Endothelial cell of umbilical vein (primary cell): ENCODE results near the gene CCR4. TPM values are rescaled to one million over a fixed set of nuclear protein-coding genes. Genes with fewer than 3 reads are reported as not detected.

ENCODE experiments used
- BruUV-seq: library from RNA; stranded (reverse); fragments of 400-500 nt; replicated peaks from 2 replicates; lab custom pipeline; 2021; lab: Mats Ljungman, UMichigan
- CTCF ChIA-PET: fragments of 300-600, 350-600 bp; sonication (Branson Sonifier 250); formaldehyde crosslinking; loops from one replicate; lab custom pipeline; 2021; ENCODE audit warnings: antibody characterized with exemption, inconsistent platforms; lab: Charles Lee
- POLR2A ChIA-PET: fragments of 300-600, 350-600 bp; sonication (Branson Sonifier 250); formaldehyde crosslinking; loops from one replicate; lab custom pipeline; 2021; ENCODE audit warnings: antibody characterized with exemption, inconsistent platforms; lab: Charles Lee
- DNase-seq: peaks from one replicate; pipeline ENCODE4 v3.0.0-alpha.2; 2011; ENCODE audit warnings: low read depth, low spot score
- FAIRE-seq: peaks from 2 replicates; lab custom pipeline; 2011; peaks lifted over from hg19 to GRCh38; lab: Jason Lieb, UNC
- H2AFZ ChIP-seq: 2 replicates; pipeline ENCODE4 v1.6.0; 2012; ENCODE audit warnings: low read depth, low read length, control low read depth, inconsistent platforms
- H3K27ac ChIP-seq: 2 replicates; pipeline ENCODE4 v1.5.1; 2011; ENCODE audit warnings: low read depth, mild to moderate bottlenecking, control low read depth, low read length, moderate library complexity; ENCODE audit not compliant: insufficient read depth
- H3K27me3 ChIP-seq, 2 experiments: 2 replicates each; pipeline versions ENCODE4 v1.6.0 to v1.6.1; 2011; ENCODE audit warnings: low read length in 2 of 2, mixed read lengths in 1 of 2; ENCODE audit not compliant: control insufficient read depth in 2 of 2, insufficient read depth in 2 of 2
- H3K36me3 ChIP-seq, 2 experiments: 2 replicates in 1 of 2; 3 replicates in 1 of 2; pipeline ENCODE4 v1.5.1; 2011; ENCODE audit warnings: low read length in 2 of 2, mild to moderate bottlenecking in 1 of 2, moderate library complexity in 1 of 2; ENCODE audit not compliant: control insufficient read depth in 2 of 2, insufficient read depth in 2 of 2; ENCODE audit errors: extremely low read depth in 1 of 2
- H3K4me1 ChIP-seq: 3 replicates; pipeline ENCODE4 v1.5.1; 2011; ENCODE audit warnings: mild to moderate bottlenecking, low read length; ENCODE audit not compliant: control insufficient read depth, insufficient read depth; ENCODE audit errors: extremely low read depth
- H3K4me2 ChIP-seq: 2 replicates; pipeline ENCODE4 v1.6.1; 2011; ENCODE audit warnings: low read length, control low read depth, mixed read lengths; ENCODE audit not compliant: insufficient read depth
- H3K4me3 ChIP-seq, 3 experiments: fragments of 200-600 bp in 1 of 3; sonication (generic), shearing (Covaris generic) in 1 of 3; replicated peaks in 1 of 3; 2 replicates each; pipeline ENCODE4 v1.5.1; 2011 to 2016; ENCODE audit warnings: control low read depth in 3 of 3, low read length in 3 of 3, mild to moderate bottlenecking in 2 of 3, inconsistent platforms in 1 of 3, low read depth in 1 of 3, moderate library complexity in 1 of 3; ENCODE audit not compliant: insufficient read depth in 1 of 3
- H3K79me2 ChIP-seq: 2 replicates; pipeline ENCODE4 v1.6.0; 2012; ENCODE audit warnings: low read length, inconsistent platforms; ENCODE audit not compliant: control insufficient read depth, insufficient read depth
- H3K9ac ChIP-seq: replicated peaks from 2 replicates; pipeline ENCODE3; 2011; ENCODE audit warnings: low read length, control low read depth; ENCODE audit not compliant: insufficient read depth; ENCODE audit errors: extremely low read depth
- H3K9me1 ChIP-seq: replicated peaks from 3 replicates; pipeline ENCODE4 v1.6.0; 2011; ENCODE audit warnings: mild to moderate bottlenecking, low read length; ENCODE audit not compliant: control insufficient read depth, insufficient read depth; ENCODE audit errors: extremely low read depth
- H3K9me3 ChIP-seq: replicated peaks from 2 replicates; pipeline ENCODE4 v1.5.1; 2012; ENCODE audit warnings: low read length, inconsistent platforms; ENCODE audit not compliant: control insufficient read depth, insufficient read depth
- H4K20me1 ChIP-seq: replicated peaks from 2 replicates; pipeline ENCODE3; 2011; ENCODE audit warnings: mild to moderate bottlenecking, low read length; ENCODE audit not compliant: control insufficient read depth, insufficient read depth; ENCODE audit errors: extremely low read depth
- EZH2 ChIP-seq: IDR thresholded peaks from 2 replicates; pipeline ENCODE4 v1.6.1; 2012; ENCODE audit warnings: borderline replicate concordance, low read depth, mild to moderate bottlenecking, moderate library complexity, low read length, inconsistent platforms; ENCODE audit not compliant: severe bottlenecking
- FOS ChIP-seq: IDR thresholded peaks from 2 replicates; pipeline ENCODE4 v1.6.1; 2011; ENCODE audit warnings: mild to moderate bottlenecking, low read length, moderate library complexity, borderline replicate concordance; ENCODE audit not compliant: insufficient read depth
- GATA2 ChIP-seq: IDR thresholded peaks from 2 replicates; pipeline ENCODE4 v1.7.0; 2011; ENCODE audit warnings: low read depth, mild to moderate bottlenecking, moderate library complexity, mixed read lengths, low read length; ENCODE audit not compliant: insufficient read length, insufficient read depth
- JUN ChIP-seq: IDR thresholded peaks from 2 replicates; pipeline ENCODE4 v1.6.1; 2011; ENCODE audit warnings: borderline replicate concordance, low read depth; ENCODE audit not compliant: insufficient read length, insufficient read depth
- MYC ChIP-seq: IDR thresholded peaks from one replicate; pipeline ENCODE4 v1.6.1; 2011; ENCODE audit warnings: mild to moderate bottlenecking, low read depth, low read length
- POLR2A ChIP-seq: IDR thresholded peaks from 2 replicates; pipeline ENCODE4 v1.6.1; 2012; ENCODE audit warnings: low read depth, mild to moderate bottlenecking, control low read depth, low read length
- POLR2AphosphoS5 ChIP-seq: IDR thresholded peaks from 2 replicates; pipeline ENCODE4 v1.6.1; 2012; ENCODE audit warnings: low read depth, mild to moderate bottlenecking, control low read depth, low read length, moderate library complexity; ENCODE audit not compliant: insufficient read depth
- dilution Hi-C: fragments of 300-500 bp; cut with MboI; formaldehyde crosslinking; loops from one replicate; pipeline ENCODE4 v1.15.0; 2019; ENCODE audit warnings: low sequenced_read_pairs; ENCODE audit not compliant: extremely low pct_ligation_motif_present
- intact Hi-C: fragments of 100-400 bp; cut with micrococcal nuclease; formaldehyde crosslinking; loops from one replicate; pipeline ENCODE4 v1.10.0; 2022
- polyA plus RNA-seq, 4 experiments: library from polyadenylated mRNA; depleted of rRNA in 3 of 4; stranded (reverse) in 3 of 4; unstranded in 1 of 4; fragments of >200 nt; gene quantifications; 2 replicates each; pipeline versions ENCODE4 v1.2.1 to v1.2.3, GENCODE V29; 2011 to 2012; ENCODE audit warnings: missing spikeins in 1 of 4
- total RNA-seq: library from RNA; stranded (reverse); gene quantifications from 2 replicates; pipeline ENCODE4 v1.2.3, GENCODE V29; 2021
- TF ChIP-seq, protein P1 (sequence below), 2 donors: IDR thresholded peaks; 1 replicate in 1 of 2; 2 replicates in 1 of 2; pipeline ENCODE4 v1.5.1; 2011; ENCODE audit warnings: low read length in 2 of 2, mild to moderate bottlenecking in 2 of 2, moderate library complexity in 2 of 2, control low read depth in 1 of 2, inconsistent platforms in 1 of 2, low read depth in 1 of 2; ENCODE audit not compliant: insufficient read depth in 1 of 2; ENCODE audit errors: extremely low read depth in 1 of 2
- TF ChIP-seq, protein P2 (sequence below): IDR thresholded peaks from 2 replicates; pipeline ENCODE4 v1.6.1; 2011; ENCODE audit not compliant: insufficient read depth, insufficient read length

CCR4 gene
- total and polyA plus RNA-seq, 2 donors (not counting 3 experiments of a cell fraction or from before 2014, with no cell fraction given): not detected

DNA sequence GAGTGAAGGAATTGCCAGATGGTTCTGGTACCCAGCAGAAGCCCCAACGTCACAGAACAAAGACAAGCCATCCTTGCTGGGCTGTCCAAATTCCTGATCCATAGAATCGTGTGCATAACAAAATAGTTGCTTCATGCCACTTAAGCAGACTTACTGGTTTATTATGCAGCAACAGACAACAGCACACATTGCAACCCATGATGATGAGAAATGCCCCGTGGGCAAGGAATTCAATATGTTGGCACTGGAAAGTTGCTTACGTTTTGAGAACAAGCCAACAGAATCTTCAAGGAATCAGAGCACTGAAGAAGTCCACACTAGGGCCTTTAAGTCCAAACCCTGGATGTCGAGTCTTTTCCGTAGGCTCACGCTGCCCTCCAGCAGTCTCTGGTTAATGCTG lies 40.3 kb downstream of the CCR4 start:
- Histone ChIP-seq H3K27me3 (no peaks in the 10 kb centered on the region), H3K4me2 (no peak overlapping the region), H3K9me1 (no peaks in the 10 kb centered on the region), H4K20me1 (no peaks in the 10 kb centered on the region), H3K79me2 (no peaks in the 10 kb centered on the region), H3K4me3 (no peak overlapping the region), H3K36me3 (no peaks in the 10 kb centered on the region), H3K9ac (no peak overlapping the region), H3K4me1 (peaks cover 6% of the 10 kb centered on the region), H3K27ac (no peak overlapping the region), H2AFZ (no peak overlapping the region), H3K9me3 (no peaks in the 10 kb centered on the region)
- TF ChIP-seq, protein P1, sequence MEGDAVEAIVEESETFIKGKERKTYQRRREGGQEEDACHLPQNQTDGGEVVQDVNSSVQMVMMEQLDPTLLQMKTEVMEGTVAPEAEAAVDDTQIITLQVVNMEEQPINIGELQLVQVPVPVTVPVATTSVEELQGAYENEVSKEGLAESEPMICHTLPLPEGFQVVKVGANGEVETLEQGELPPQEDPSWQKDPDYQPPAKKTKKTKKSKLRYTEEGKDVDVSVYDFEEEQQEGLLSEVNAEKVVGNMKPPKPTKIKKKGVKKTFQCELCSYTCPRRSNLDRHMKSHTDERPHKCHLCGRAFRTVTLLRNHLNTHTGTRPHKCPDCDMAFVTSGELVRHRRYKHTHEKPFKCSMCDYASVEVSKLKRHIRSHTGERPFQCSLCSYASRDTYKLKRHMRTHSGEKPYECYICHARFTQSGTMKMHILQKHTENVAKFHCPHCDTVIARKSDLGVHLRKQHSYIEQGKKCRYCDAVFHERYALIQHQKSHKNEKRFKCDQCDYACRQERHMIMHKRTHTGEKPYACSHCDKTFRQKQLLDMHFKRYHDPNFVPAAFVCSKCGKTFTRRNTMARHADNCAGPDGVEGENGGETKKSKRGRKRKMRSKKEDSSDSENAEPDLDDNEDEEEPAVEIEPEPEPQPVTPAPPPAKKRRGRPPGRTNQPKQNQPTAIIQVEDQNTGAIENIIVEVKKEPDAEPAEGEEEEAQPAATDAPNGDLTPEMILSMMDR (IDR thresholded peaks at IDR 0.05; ENCODE audit: extremely low read depth in 1 of 2, insufficient read depth in 1 of 2, low read depth in 1 of 2, low read length in 2 of 2): no peak
- TF ChIP-seq POLR2AphosphoS5: no peak
- CTCF ChIA-PET: no interaction called here
- FAIRE-seq (no peak), DNase-seq (no peak)
- BruUV-seq: no TSS peak
- POLR2A ChIA-PET: no interaction called here
- dilution Hi-C loops (no loop called here), intact Hi-C loops (no loop called here)

- Histone ChIP-seq H3K4me3 (no peak overlapping the region), H3K79me2 (no peaks in the 10 kb centered on the region), H2AFZ (no peak overlapping the region), H3K4me2 (no peak overlapping the region), H3K9ac (no peak overlapping the region), H3K36me3 (no peaks in the 10 kb centered on the region), H3K4me1 (peaks cover 6% of the 10 kb centered on the region), H4K20me1 (no peaks in the 10 kb centered on the region), H3K27me3 (no peaks in the 10 kb centered on the region), H3K9me1 (no peaks in the 10 kb centered on the region), H3K27ac (no peak overlapping the region), H3K9me3 (no peaks in the 10 kb centered on the region)
- intact Hi-C loops: no loop called here
- POLR2A ChIA-PET: no interaction called here
- CTCF ChIA-PET: no interaction called here
- FAIRE-seq (no peak), DNase-seq (no peak)
- BruUV-seq: no TSS peak
- TF ChIP-seq EZH2: no peak
- TF ChIP-seq GATA2: no peak
- TF ChIP-seq MYC: no peak
- no peak for TF ChIP-seq FOS
- TF ChIP-seq, protein P2, sequence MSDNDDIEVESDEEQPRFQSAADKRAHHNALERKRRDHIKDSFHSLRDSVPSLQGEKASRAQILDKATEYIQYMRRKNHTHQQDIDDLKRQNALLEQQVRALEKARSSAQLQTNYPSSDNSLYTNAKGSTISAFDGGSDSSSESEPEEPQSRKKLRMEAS: no peak
- no peak for TF ChIP-seq POLR2A
- TF ChIP-seq, protein P1 (IDR thresholded peaks at IDR 0.05; ENCODE audit: extremely low read depth in 1 of 2, insufficient read depth in 1 of 2, low read depth in 1 of 2, low read length in 2 of 2): no peak
- TF ChIP-seq POLR2AphosphoS5: no peak
- TF ChIP-seq JUN: no peak
- dilution Hi-C loops: no loop called here
Observed at GRCh38 chr3:32992310-32992686, 40.9 kb downstream of the CCR4 start.
